ENCODE measurements around the gene ASTL.

Gene ASTL

DNA sequence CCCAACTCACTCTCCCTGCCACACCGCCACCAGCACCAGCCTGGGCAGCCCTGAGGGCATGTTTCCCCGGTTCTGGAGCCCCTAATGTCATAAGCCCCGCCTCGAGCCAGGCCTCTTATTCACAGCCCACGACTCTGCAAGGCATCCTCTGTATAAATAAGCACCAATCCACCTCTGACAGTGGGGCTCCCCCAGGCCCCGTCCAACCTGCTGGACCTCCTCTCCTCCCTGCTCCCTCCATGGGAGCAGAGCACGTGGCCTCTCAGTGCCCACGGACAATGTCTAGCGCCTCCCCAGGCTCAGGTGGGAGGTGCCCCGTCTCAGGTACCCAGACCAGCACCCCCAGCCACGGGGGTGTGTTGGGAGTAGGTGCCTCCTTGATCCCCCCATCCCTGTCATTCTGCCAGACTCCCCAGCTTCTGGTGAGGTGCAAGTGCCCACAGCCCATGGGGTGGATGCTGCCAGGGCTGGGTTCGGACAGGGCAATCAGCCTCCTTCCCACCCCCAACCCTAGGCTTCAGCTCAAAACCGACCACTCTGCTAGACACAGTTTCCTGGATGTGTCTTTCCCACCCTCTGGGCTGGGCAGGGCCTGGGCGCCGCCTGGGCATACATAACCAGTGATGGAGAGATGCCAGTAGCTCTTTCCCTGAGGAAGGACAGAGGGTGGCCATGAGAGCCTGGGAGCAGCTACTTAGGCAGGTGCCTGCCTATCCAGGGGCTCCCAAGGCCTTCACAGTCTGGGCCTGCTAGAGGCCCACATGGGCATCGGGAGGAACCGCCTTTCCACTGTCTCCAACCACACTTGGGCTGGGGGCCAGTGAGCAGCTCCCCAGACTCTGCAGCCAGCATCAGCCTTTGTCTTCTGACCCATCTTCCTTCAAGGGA is 20.4 kb downstream of the ASTL start:
- WGBS (ENCODE audit: insufficient coverage): 57% methylated on average over 12 of the region's 17 CpGs
- H3K27ac ChIP-seq (ENCODE audit: insufficient read depth in 1 of 2, low read depth in 1 of 2, low read length in 2 of 2, poor library complexity in 1 of 2, severe bottlenecking in 2 of 2): no peak overlapping the region
- H3K36me3 ChIP-seq (ENCODE audit: control insufficient read depth in 4 of 4, insufficient read depth in 4 of 4, low read length in 3 of 4): no peaks in the 10 kb centered on the region
- CTCF ChIA-PET: interaction anchor here (0.6 to 3.2 kb wide), 20 partner anchors 10 to 405 kb away, joined by 3 to 22 read pairs (median 4); partner anchors contain the start of gene ASTL
- POLR2A ChIA-PET: no interaction called here
- peaks cover 0 to 7% (median 0%) of the 10 kb centered on the region in 5 experiments for H3K9me3 ChIP-seq (ENCODE audit: control extremely low read depth in 1 of 5, control insufficient read depth in 4 of 5, insufficient read depth in 2 of 5, low read depth in 1 of 5, low read length in 4 of 5)
- H3K4me3 ChIP-seq (ENCODE audit: control insufficient read depth in 1 of 7, extremely low read depth in 1 of 7, insufficient read depth in 4 of 7, low read depth in 2 of 7, low read length in 6 of 7): peak overlapping the region in 1 of 7 experiments; percentile 73
- DNase-seq: no peak
- H3K27me3 ChIP-seq (replicated peaks in 2 of 5; ENCODE audit: control insufficient read depth in 4 of 5, insufficient read depth in 5 of 5, low read length in 4 of 5): peaks cover 0 to 41% (median 8%) of the 10 kb centered on the region in 5 experiments
- peaks cover 0 to 32% (median 27%) of the 10 kb centered on the region in 4 experiments for H3K4me1 ChIP-seq (ENCODE audit: control extremely low read depth in 1 of 4, control insufficient read depth in 4 of 4, insufficient read depth in 4 of 4, low read length in 3 of 4)

DNA sequence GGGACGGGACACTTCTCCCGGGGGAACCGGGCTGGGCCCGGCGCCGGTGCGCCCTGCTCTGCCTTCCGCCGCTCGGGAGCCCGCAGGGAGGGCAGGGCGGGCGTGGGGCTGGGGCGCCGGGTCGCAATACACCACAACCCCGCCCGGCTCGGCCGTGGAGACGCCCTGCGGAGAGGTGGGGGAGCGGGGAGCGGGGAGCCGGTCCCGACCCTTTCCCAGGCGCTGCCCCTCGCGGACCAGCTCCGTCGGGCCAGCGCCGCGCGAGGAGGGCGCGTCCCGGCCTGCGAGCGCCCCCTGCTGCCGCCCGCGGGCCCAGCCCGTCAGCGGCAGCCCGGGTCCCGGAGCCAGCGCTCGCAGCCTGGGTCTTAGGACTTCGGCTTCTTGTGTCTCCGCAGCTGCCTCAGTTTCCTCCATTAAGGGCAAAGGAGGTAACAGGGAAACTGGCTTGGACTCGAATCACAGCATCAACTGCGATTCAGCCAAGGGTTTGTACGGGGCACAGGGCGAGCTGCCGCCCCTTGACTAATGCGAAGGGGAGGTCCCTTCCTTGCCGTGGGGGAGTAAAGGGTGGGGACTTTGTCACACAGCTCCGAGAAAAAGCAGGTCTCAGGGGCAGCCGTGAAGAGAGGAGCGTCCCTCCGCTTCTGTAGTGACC is 21.3 kb downstream of the ASTL start:
- DNase-seq: peak; percentile 28 to 54 (median 47)
- Histone ChIP-seq H3K27me3 (replicated peaks in 2 of 5; ENCODE audit: control insufficient read depth in 4 of 5, insufficient read depth in 5 of 5, low read length in 4 of 5) (peaks cover 0 to 41% (median 8%) of the 10 kb centered on the region in 5 experiments), H3K27ac (ENCODE audit: insufficient read depth in 1 of 2, low read depth in 1 of 2, low read length in 2 of 2, poor library complexity in 1 of 2, severe bottlenecking in 2 of 2) (no peak overlapping the region), H3K4me3 (ENCODE audit: control insufficient read depth in 1 of 7, extremely low read depth in 1 of 7, insufficient read depth in 4 of 7, low read depth in 2 of 7, low read length in 6 of 7) (peak overlapping the region in 6 of 7 experiments; percentile 42 to 73 (median 56)), H3K36me3 (ENCODE audit: control insufficient read depth in 4 of 4, insufficient read depth in 4 of 4, low read length in 3 of 4) (no peaks in the 10 kb centered on the region), H3K9me3 (ENCODE audit: control extremely low read depth in 1 of 5, control insufficient read depth in 4 of 5, insufficient read depth in 2 of 5, low read depth in 1 of 5, low read length in 4 of 5) (peaks cover 0 to 7% (median 0%) of the 10 kb centered on the region in 5 experiments), H3K4me1 (ENCODE audit: control extremely low read depth in 1 of 4, control insufficient read depth in 4 of 4, insufficient read depth in 4 of 4, low read length in 3 of 4) (peaks cover 0 to 32% (median 27%) of the 10 kb centered on the region in 4 experiments)
- WGBS (ENCODE audit: insufficient coverage): 2% methylated on average over 40 of the region's 62 CpGs
- POLR2A ChIA-PET: no interaction called here
- CTCF ChIA-PET: interaction anchor here (0.6 to 3.2 kb wide), 20 partner anchors 9 to 793 kb away, joined by 3 to 22 read pairs (median 4); no protein-coding TSS in a partner anchor

DNA sequence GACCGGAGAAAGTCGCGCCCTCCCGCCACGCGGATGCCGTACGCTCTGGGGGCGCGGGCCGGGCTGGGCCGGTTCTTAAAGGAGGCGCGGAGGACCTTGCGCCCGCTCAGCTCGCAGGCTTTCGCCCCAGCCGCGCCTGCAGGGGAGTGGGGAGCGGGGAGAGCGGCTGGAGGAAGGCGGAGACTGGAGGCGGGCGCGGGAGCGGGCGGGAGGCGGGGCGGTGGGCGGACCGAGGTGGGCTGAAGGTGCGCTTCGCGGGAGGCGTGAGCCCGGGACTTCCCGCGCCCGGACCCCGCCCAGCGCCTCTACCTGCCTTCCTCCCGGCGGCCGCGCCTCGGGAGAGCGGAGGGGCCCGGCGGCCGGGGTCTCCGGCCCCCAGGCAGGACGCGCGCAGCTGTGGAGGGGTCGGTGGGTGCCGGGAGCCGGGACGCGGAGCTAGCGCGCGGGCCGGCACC is 21.9 kb downstream of the ASTL start, which contains the start of gene ADRA2B:
Gene ADRA2B (minus strand): TSS at position 148 of the 455 bp plus-strand sequence. CDS start 422 bp downstream, outside the sequence.
- peak within 1 kb of the TSS in 6 of 7 experiments; percentile 42 to 73 (median 56) for H3K4me3 ChIP-seq (ENCODE audit: control insufficient read depth in 1 of 7, extremely low read depth in 1 of 7, insufficient read depth in 4 of 7, low read depth in 2 of 7, low read length in 6 of 7)
- peak; percentile 46 to 76 (median 70) for DNase-seq

DNA sequence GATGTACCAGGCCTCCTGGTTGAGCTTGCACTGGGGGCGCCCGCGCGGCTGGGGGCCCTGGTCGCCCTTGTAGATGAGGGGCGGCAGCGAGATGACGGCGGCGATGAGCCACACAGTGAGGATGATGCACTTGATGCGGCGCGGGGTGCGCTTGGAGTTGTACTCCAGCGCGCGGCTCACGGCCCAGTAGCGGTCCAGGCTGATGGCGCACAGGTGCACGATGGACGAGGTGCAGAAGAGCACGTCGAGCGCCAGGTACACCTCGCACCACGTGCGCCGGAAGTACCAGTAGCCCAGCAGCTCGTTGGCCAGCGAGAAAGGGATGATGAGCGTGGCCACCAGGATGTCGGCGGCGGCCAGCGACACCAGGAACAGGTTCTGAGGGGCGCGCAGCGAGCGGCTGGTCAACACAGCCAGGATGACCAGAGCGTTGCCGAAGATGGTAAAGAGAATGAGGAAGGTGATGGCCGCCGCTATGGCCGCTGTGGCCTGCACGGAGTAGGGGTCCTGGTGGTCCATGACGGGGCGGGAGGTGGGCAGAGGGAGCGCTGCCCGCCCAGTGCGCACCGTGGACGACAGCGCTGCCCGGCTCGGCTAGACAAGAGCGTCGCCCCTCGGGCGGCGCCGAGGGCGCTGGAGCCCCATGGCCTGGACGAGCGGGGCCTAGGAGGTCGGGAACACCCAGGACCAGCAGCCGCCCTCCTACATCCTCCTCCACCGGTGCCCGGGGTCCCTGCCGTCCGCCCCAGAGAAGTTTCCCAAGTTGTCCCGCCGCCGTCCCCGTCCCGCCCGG is 22.5 kb downstream of the ASTL start:
- Histone ChIP-seq H3K36me3 (ENCODE audit: control insufficient read depth in 4 of 4, insufficient read depth in 4 of 4, low read length in 3 of 4) (no peaks in the 10 kb centered on the region), H3K9me3 (ENCODE audit: control extremely low read depth in 1 of 5, control insufficient read depth in 4 of 5, insufficient read depth in 2 of 5, low read depth in 1 of 5, low read length in 4 of 5) (peaks cover 0 to 7% (median 0%) of the 10 kb centered on the region in 5 experiments), H3K4me3 (ENCODE audit: control insufficient read depth in 1 of 7, extremely low read depth in 1 of 7, insufficient read depth in 4 of 7, low read depth in 2 of 7, low read length in 6 of 7) (peak overlapping the region in 3 of 7 experiments; percentile 61 to 73 (median 61)), H3K27ac (ENCODE audit: insufficient read depth in 1 of 2, low read depth in 1 of 2, low read length in 2 of 2, poor library complexity in 1 of 2, severe bottlenecking in 2 of 2) (no peak overlapping the region), H3K27me3 (replicated peaks in 2 of 5; ENCODE audit: control insufficient read depth in 4 of 5, insufficient read depth in 5 of 5, low read length in 4 of 5) (peaks cover 0 to 35% (median 8%) of the 10 kb centered on the region in 5 experiments), H3K4me1 (ENCODE audit: control extremely low read depth in 1 of 4, control insufficient read depth in 4 of 4, insufficient read depth in 4 of 4, low read length in 3 of 4) (peaks cover 0 to 29% (median 27%) of the 10 kb centered on the region in 4 experiments)
- ChIA-PET POLR2A (no interaction called here), CTCF (interaction anchor here (0.9 to 3.2 kb wide), 8 partner anchors 13 to 123 kb away, joined by 3 to 22 read pairs (median 5); no protein-coding TSS in a partner anchor)
- WGBS (ENCODE audit: insufficient coverage): 54% methylated on average over 65 of the region's 77 CpGs
- DNase-seq: no peak

More for the DNA sequence above, 21.9 kb downstream of the ASTL start, which contains the start of gene ADRA2B:
- Histone ChIP-seq H3K27me3 (replicated peaks in 2 of 5; ENCODE audit: control insufficient read depth in 4 of 5, insufficient read depth in 5 of 5, low read length in 4 of 5) (peaks cover 0 to 41% (median 8%) of the 10 kb centered on the region in 5 experiments), H3K4me1 (ENCODE audit: control extremely low read depth in 1 of 4, control insufficient read depth in 4 of 4, insufficient read depth in 4 of 4, low read length in 3 of 4) (peaks cover 0 to 32% (median 27%) of the 10 kb centered on the region in 4 experiments), H3K36me3 (ENCODE audit: control insufficient read depth in 4 of 4, insufficient read depth in 4 of 4, low read length in 3 of 4) (no peaks in the 10 kb centered on the region), H3K9me3 (ENCODE audit: control extremely low read depth in 1 of 5, control insufficient read depth in 4 of 5, insufficient read depth in 2 of 5, low read depth in 1 of 5, low read length in 4 of 5) (peaks cover 0 to 7% (median 0%) of the 10 kb centered on the region in 5 experiments), H3K27ac (ENCODE audit: insufficient read depth in 1 of 2, low read depth in 1 of 2, low read length in 2 of 2, poor library complexity in 1 of 2, severe bottlenecking in 2 of 2) (no peak within 1 kb of the TSS)
- WGBS (ENCODE audit: insufficient coverage): under 1% methylated on average over 57 of the region's 64 CpGs
- ChIA-PET POLR2A (no interaction called here), CTCF (interaction anchor here (0.6 to 3.2 kb wide), 17 partner anchors 9 to 794 kb away, joined by 3 to 22 read pairs (median 4); no protein-coding TSS in a partner anchor)

DNA sequence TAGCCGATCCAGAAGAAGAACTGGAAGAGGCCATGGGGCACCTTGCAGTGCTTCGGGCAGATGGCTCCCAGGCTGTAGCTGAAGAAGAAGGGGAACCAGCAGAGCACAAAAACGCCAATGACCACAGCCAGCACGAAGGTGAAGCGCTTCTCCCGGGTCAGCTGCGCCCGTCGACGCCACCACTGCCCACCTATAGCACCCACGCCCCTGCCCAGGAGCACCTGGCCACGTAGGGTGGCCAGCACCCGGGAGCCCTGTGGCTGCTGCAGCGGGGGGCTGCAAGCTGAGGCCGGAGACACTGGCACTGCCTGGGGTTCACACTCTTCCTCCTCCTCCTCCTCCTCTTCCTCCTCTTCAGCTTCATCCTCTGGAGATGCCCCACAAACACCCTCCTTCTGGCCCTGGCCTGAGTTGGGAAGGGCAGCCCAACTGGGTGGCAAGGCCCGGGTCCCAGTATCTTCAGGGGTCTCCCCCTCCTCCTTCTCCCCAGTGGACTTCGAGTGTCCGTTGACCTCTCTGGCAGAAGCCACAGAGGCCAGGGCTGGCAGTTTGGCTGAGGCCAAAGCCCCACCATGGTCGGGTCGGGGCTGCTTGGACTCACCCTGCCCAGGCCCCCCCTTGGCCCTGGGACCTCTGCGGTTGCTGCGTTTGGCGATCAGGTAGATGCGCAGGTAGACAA is 23.3 kb downstream of the ASTL start:
- ChIA-PET CTCF (interaction anchor here (0.9 to 1.7 kb wide), 2 partner anchors 43 to 122 kb away, joined by 3 to 4 read pairs; no protein-coding TSS in a partner anchor), POLR2A (no interaction called here)
- DNase-seq: no peak
- peaks cover 0 to 7% (median 0%) of the 10 kb centered on the region in 5 experiments for H3K9me3 ChIP-seq (ENCODE audit: control extremely low read depth in 1 of 5, control insufficient read depth in 4 of 5, insufficient read depth in 2 of 5, low read depth in 1 of 5, low read length in 4 of 5)
- peaks cover 0 to 23% (median 20%) of the 10 kb centered on the region in 4 experiments for H3K4me1 ChIP-seq (ENCODE audit: control extremely low read depth in 1 of 4, control insufficient read depth in 4 of 4, insufficient read depth in 4 of 4, low read length in 3 of 4)
- H3K27ac ChIP-seq (ENCODE audit: insufficient read depth in 1 of 2, low read depth in 1 of 2, low read length in 2 of 2, poor library complexity in 1 of 2, severe bottlenecking in 2 of 2): no peak overlapping the region
- H3K27me3 ChIP-seq (replicated peaks in 2 of 5; ENCODE audit: control insufficient read depth in 4 of 5, insufficient read depth in 5 of 5, low read length in 4 of 5): peaks cover 0 to 35% (median 8%) of the 10 kb centered on the region in 5 experiments
- H3K4me3 ChIP-seq (ENCODE audit: control insufficient read depth in 1 of 7, extremely low read depth in 1 of 7, insufficient read depth in 4 of 7, low read depth in 2 of 7, low read length in 6 of 7): no peak overlapping the region
- 97% methylated on average over 17 of the region's 24 CpGs for WGBS (ENCODE audit: insufficient coverage)
- no peaks in the 10 kb centered on the region for H3K36me3 ChIP-seq (ENCODE audit: control insufficient read depth in 4 of 4, insufficient read depth in 4 of 4, low read length in 3 of 4)

DNA sequence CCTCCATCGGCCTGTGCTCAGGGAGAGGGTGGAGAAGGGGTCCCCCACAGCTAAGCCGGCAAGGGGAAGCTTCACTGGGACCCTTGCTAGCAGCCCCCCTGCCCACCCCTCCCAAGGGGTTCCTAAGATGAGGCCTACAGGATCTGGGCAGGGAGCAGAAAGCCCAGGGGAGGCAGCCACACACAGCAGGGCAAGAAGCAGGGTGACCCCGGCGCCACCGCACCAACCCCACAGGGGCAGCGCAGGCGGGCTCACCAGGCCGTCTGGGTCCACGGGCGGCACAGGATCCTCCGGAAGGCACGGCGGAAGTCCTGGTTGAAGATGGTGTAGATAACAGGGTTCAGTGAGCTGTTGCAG is 23.8 kb downstream of the ASTL start:
- no peak for DNase-seq
- WGBS (ENCODE audit: insufficient coverage): 97% methylated on average over 4 of the region's 13 CpGs
- H3K27me3 ChIP-seq (replicated peaks in 2 of 5; ENCODE audit: control insufficient read depth in 4 of 5, insufficient read depth in 5 of 5, low read length in 4 of 5): peaks cover 0 to 35% (median 8%) of the 10 kb centered on the region in 5 experiments
- ChIA-PET POLR2A (no interaction called here), CTCF (interaction anchor here (0.9 kb wide), 1 partner anchor 121 kb away, joined by 4 read pairs; no protein-coding TSS in a partner anchor)
- peaks cover 0 to 17% (median 15%) of the 10 kb centered on the region in 4 experiments for H3K4me1 ChIP-seq (ENCODE audit: control extremely low read depth in 1 of 4, control insufficient read depth in 4 of 4, insufficient read depth in 4 of 4, low read length in 3 of 4)
- H3K36me3 ChIP-seq (ENCODE audit: control insufficient read depth in 4 of 4, insufficient read depth in 4 of 4, low read length in 3 of 4): no peaks in the 10 kb centered on the region
- no peak overlapping the region for H3K4me3 ChIP-seq (ENCODE audit: control insufficient read depth in 1 of 7, extremely low read depth in 1 of 7, insufficient read depth in 4 of 7, low read depth in 2 of 7, low read length in 6 of 7)
- peaks cover 0 to 7% (median 0%) of the 10 kb centered on the region in 5 experiments for H3K9me3 ChIP-seq (ENCODE audit: control extremely low read depth in 1 of 5, control insufficient read depth in 4 of 5, insufficient read depth in 2 of 5, low read depth in 1 of 5, low read length in 4 of 5)
- no peak overlapping the region for H3K27ac ChIP-seq (ENCODE audit: insufficient read depth in 1 of 2, low read depth in 1 of 2, low read length in 2 of 2, poor library complexity in 1 of 2, severe bottlenecking in 2 of 2)
